ENCODE data around the gene MED15.

Gene MED15

DNA sequence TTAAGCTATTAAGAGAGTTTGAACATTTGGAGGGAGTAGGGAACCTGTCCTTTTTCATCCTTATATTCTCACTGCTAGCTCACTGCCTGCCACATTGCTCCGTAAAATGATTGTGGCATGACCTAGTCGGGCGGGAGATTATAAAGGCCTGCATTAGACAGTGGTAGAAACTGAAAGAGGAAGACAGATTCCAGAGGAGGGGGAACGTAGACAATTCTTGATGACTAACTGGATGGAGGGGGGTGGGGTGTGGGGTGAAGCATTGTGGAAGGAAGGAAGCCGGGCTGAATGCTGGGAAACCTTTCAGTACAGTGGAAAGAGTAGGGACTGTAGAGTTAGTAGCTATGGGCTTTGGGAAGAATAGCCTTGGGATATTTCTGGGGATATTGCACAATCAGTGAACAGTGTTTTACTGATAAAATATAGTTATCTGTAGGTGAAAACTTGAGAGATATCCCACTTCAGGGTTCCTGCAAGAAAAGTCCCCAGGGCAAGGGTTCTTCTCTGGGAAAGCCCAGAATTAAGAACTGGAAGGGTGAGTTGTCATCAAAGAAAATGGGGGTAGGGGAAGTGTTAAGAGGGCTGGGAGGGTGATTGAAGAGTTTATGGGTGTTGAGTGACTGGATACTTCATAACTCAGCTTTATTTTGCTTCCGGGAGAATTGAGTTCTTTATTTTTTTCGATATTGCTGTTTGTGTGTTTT is 2.1 kb downstream of the MED15 start:
- no peak for DNase-seq (ENCODE audit: low read depth in 3 of 3, low spot score in 1 of 3)

DNA sequence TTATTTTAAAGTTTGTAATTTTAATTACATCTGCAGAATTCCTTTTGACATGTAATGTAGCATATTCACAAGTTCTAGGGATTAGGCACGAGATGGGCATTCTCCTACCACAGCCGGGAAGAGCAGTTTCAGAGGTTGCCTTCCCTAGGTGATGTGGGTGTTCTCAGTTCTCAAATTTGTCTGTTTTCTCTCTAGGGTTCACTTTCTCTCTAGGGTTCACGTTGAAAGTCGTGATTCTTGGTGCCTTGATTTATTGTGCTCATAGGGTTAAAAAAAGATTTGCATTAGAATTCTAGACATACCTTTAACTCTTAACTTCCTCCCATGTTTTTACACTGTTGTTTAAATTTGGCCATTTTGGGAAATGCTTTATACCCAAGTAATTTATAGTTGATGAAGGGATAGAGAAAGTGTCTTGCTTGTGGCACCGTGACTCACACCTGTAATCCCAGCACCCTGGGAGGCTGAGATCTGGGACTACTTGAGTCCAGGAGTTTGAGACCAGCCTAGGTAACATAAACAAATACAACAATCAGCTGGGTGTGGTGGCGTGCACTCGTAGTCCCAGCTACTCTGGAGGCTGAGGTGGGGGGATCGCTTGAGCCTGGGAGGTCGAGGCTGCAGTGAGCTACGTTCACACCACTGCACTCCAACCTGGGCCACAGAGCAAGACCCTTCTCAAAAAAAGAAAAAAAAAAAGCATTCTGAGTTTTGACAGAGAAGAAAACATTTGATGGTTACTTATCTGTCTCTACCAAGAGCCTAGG is 3.6 kb downstream of the MED15 start:
- no peak for DNase-seq (ENCODE audit: low read depth in 3 of 3, low spot score in 1 of 3)

DNA sequence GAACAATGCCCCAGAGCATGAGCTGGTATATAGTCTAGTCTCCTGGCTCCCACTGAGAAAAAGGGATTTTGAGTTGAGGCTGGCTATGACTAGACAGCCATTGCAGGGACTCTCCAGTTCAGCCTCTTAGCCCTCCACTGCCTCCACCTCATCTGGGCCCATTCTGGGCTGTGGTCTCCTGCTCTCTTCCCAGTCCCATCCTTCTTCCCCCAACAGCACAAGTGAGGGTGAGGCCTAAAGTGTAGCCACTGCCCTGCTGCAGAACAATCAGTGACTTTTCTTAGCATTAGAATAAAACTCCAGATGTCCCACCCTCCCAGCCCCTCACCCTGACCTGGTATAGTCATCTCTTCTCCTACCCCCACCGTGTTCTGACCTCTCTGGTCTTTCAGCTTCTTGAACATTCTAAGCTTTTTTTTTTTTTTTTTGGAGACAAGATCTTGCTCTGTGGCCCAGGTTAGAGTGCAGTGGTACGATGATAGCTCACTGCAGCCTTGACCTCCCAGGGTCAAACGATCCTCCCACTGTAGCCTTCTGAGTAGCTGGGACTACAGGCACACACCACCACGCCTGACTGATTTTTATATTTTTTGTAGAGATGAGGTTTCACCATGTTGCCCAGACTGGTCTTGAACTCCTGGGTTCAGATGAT is 4.3 kb downstream of the MED15 start:
- no peak for DNase-seq (ENCODE audit: low read depth in 3 of 3, low spot score in 1 of 3)

DNA sequence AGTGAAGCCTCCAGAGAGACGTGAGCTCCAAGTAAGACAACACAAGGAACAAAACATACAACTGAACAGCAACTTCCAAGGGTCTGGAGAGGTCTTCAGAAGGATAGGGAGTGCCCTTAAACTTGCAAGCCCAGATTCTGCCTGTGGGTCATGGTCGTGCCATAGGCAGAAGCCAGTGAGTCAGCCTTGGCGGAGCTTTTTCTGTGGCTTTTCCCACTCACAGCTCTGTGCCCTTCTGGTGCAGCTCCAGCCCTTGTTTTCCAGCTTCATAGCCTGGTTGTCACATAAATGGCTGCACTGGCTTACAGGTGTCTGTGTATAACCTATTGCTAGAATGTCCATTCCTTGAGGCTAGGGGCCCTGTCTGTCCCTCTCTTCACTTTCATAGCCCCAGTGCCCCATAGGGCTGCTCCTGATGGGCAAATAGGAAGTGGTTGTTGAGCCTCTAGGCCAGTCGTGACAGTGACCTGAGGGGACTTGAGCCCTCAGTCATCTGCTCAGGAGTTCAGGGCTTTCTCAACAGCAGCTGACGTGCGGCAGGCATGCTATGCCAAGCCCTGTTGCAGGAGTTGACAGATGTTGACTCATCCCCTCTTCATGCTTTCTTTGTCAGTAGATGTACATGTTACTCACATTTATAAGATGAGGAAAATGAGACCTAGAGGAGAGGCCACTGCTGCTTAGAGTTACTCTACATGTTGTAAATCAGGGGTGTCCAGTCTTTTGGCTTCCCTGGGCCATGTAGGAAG is 7.4 kb downstream of the MED15 start:
- DNase-seq (ENCODE audit: low read depth in 3 of 3, low spot score in 1 of 3): no peak

DNA sequence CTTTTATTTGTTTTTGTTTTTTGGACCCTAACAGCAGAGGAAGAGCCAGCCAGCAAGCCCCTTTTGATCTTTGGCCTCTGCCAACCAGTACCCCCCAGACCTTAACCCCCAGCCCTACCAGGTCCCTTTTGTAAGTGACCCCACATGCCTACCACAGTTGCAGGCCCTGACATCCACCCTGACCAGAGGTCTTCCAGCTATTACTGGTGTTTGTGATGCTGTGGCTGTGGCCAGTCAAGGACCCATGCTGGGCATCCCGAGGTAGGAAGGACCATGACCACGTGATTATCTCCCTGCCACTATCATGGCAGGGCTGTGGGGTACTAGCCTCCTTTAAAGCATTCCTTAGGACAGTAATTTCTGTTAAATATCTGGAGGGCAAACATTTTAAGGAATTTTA is 9.0 kb downstream of the MED15 start:
- DNase-seq (ENCODE audit: low read depth in 3 of 3, low spot score in 1 of 3): no peak

DNA sequence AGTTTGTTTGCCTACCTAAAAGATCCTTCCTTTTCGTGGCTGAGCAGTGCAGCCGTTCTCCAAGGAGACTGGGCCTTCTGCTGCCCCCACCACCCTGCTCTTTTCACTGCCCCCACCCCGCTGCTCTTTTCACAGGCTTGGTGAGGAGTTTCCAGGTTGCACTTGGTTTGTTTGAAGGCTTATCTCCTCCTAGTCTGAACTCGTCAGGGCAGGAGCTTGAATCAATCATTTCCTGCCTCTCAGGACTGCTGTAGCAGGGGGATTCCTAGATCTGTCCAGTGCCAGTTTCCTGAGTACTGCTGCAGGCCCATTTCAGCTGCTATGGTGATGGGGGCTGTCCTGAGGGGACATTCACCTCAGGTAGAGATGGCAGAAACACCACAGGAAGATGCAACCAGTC is 10.0 kb downstream of the MED15 start:
- DNase-seq (ENCODE audit: low read depth in 3 of 3, low spot score in 1 of 3): no peak

DNA sequence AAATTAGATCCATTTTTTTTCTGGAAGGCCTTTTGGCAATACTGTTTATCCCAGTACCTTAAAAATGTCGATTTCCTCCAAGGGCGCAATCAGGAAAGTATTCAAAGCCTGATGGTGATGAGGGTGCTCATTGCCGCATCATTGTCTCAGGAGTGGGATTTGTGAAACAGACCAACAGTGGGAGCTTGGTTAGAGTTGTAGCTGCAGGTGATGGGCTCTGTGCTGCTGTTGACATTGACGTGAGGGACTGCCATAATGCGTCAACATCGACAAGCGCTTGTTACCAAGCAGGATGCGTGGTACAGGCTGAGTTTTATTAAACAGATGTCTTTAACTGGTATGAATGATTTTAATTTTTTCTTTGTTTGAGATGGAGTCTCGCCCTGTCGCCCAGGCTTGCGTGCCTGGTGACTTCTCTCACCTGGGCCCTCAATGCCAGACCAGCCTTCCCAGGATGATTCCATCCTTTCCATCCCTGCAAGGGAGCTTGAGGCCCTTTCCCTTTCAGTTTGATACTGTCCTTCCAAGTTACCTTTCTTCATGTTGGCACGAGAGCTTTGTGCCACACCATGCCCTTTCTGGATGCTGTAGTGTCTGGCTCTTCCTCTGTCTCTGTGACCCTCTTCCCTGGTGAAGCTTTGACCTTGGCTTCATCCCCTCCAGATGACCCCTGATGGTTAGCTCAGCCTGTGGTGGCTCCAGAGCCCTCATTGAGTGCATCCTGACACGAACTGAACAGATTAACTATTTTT is 10.6 kb downstream of the MED15 start:
- DNase-seq (ENCODE audit: low read depth in 3 of 3, low spot score in 1 of 3): no peak

DNA sequence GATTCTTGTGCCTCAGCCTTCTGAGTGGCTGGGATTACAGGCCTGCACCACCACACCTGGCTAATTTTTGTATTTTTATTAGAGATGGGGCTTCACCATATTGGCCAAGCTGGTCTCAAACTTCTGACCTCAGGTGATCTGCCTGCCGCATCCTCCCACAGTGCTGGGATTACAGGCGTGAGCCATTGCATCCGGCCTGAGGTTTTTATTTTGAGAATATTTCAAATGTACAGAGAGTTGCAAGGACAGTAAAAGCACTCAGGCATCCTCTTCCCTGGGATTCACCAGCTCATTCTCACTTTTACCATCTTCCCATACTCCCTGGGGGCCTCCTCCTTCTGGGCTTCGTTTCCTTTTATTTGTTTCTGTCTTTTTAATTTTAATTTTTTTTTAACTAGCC is 12.1 kb downstream of the MED15 start:
- DNase-seq (ENCODE audit: low read depth in 3 of 3, low spot score in 1 of 3): no peak

DNA sequence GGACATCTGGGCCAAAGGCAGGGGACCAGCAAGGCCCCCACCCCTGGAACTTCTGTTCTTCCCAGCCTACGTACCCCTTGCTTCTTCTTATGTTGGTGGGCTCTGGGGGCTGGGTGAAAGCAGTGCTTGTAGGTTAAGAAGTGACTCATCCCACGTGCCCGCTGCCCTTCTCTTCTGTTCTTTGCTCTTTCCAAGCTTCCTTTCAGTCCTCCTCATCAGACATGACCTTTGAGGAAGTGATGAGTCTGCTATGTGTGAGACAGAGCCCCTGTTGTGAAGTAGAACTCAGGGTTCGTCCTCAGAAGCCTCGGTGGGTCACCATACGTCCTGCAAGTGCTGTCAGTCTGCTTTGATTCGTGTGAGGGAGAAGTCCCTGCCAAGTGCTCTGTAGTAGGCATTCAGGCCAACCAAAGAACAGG is 12.7 kb downstream of the MED15 start:
- DNase-seq (ENCODE audit: low read depth in 3 of 3, low spot score in 1 of 3): no peak

DNA sequence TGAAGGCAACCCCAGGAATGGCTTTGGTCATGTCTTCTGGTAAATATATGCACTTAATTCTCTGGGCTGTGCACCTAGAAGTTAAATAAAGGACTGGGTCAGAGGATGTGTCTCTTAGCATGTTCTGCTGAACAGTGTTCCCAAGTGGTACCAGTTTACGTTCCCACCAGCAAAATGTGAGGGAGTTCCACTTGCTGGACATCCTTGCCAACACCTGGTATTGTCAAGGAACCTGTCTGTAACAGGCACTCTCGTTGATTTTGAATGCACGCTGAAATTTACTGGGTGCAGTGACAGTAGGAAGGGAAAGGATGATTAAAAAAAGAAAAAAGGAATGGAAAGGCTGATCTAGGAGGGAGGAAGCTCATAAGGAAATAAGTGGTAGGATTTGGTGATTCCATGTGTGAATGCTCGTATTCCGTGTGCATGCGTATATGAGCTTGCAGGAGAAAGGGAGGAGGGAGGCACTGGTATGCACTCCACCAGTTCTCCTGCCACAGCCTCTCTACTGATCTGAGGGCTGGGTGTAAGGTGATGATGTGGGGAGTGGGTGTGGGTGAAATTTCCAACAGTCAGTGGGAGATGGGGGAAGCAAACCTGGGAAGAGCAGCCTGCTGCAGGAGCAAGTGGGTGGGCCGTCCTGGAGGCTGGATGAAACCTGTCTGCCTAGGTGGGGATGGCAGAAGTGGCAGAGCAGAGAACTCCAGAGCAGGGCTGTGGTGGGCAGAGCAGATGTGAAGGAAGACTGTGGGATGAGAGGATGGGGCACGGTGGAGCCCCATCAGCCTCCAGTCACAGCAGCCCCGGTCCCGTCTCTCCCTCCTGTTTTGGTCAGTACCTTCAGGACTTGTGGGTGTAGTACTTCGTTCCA is 15.0 kb downstream of the MED15 start:
- no peak for DNase-seq (ENCODE audit: low read depth in 3 of 3, low spot score in 1 of 3)

DNA sequence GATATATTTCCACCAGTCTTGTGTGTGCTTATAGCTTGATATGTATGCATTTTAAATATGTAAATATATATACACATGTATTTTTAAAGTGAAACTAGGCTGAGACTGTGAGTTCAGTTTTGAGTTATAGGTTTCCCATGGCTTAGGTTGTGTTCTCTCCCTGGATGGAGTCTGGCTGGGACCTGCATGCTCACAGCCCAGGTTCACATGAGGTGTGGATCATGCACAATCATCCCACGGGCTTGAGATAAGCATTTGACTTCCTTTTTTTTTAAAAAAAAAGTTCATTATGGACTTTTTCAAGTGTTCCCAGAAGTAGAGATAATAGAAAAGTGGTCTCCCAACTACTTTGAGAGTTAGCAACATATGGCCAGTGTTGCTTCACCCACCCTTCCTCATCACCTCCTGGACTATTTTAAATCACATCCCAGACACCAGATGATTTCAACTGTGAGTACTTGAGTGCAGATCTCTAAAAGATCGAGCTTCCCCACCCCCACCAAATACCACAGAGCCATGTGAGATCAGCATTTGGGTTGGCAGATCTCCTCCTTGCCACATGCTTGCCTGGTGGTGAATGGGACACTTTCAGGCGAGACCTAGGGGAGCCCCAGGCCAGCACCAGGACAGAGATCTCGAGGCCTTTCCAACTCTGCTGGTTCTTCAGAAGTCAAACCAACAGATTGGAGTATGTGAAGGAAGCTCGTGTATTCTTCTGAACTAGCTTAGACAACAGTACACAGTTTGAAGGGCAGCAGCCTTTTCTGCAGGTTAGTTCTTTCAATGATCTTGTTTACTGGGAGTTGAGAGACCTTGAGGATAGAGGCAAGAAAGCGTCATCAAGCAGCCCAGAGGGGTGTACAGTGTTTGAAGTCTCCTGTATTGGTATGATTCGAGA is 15.9 kb downstream of the MED15 start:
- DNase-seq (ENCODE audit: low read depth in 3 of 3, low spot score in 1 of 3): no peak

DNA sequence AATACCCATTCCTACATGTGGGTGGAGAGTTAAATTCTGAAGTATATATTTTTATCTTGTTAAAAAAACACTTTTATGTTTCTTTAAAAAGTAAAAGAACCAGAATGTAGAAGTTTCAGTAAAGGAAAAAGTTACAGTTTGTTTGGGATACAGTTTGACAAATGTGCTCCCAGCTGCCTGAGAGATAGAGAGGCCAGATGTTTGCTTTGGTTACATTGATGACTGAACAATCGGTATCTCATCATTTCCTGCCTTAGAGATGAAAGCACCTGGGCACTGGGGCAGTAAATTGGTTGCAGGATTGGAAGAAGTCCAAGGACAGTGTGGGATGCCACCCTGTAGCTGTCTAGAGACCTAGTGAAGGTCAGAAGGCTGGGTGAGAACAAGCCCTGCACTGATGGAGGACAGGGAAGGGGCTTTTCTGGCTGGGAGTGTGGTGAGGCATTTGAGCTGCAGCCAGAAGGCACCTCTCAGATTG is 16.6 kb downstream of the MED15 start:
- DNase-seq (ENCODE audit: low read depth in 3 of 3, low spot score in 1 of 3): no peak

DNA sequence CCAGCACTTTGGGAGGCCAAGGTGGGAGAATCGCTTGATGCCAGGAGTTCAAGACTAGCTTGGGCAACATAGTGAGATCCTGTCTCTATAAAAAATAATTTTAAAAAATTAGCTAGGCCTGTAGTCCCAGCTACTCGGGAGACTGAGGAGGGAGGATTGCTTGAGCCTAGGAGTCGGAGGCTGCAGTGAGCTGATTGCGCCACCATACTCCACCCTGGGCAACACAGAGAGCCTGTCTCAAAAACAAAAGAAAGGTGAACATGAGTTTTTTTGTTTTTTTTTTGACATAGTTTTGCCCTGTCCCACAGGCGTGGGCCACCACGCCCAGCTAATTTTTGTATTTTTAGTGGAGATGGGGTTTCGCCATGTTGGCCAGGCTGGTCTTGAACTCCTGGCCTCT is 17.6 kb downstream of the MED15 start:
- no peak for DNase-seq (ENCODE audit: low read depth in 3 of 3, low spot score in 1 of 3)

DNA sequence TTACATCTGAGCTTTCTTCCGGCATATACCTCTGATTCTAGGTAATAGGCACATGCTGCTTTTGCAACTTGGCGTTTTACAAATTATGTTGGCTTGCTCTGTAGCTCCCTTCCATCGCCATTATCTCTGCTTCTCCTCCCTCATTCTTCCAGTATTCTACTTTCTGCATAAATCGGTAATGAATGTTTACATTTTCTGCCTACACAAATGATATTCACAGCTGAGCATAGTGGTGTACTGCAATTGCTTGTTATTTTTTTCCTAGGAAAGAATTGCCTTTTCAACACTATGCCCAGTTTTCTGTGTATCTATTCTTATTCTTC is 18.9 kb downstream of the MED15 start:
- no peak for DNase-seq (ENCODE audit: low read depth in 3 of 3, low spot score in 1 of 3)

DNA sequence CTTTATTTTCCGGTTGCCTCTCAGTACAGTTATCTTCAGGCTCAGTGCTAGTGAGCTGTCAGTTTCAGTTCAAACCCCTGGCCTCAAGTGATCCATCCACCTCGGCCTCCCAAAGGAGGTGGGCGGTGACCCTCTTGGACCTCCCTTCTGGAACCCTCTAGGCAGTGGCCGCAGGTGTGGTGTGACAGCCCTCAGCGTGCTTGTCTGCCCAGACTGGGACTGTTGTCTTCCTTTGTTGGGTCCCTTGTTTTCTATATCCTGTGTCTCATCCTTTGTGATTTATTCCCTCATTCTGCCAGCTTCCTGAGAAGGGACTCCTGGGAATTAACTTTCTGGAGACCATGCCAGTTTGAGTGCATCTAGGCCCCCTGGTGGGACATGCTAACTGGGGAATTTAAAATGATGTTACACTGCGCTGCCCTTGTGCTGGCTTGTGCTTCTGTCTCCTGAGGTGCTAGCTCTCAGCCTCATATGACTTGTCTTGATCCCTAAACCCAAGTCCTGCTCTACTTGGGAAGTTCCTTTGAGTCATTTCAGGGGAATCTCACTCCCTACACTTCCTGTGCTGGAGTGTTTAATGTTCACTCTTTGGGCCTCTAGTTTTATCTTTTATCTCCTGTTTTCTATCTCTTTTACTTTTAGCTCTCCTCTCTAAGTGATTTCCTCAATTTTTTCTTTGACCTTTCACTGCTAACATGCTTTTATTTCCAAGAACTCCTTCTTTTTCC is 19.4 kb downstream of the MED15 start:
- no peak for DNase-seq (ENCODE audit: low read depth in 3 of 3, low spot score in 1 of 3)

DNA sequence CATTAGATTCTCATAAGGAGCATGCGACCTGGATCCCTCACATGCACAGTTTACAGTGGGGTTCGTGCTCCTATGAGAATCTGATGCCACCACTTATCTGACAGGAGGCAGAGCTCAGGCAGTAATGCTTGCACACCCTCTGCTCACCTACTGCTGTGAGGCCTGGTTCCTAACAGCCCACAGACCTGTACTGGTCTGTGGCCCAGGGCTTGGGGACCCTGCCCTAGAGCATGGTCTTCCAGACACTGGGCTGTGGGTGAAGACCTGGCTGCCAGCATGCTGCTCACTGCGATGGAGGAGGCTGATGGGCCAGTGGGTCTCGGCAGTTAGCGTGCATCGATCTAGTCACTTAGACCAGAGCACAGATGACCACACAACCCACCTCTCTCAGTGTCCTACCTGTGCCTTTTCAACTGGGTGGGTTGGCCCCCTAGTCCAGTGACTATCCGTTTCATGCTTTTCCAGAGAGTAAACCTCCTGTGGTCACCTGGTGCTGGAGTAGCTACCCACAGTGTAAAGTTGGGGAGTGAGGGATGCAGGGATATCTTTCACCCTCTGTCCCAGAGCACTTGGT is 21.1 kb downstream of the MED15 start:
- no peak for DNase-seq (ENCODE audit: low read depth in 3 of 3, low spot score in 1 of 3)

DNA sequence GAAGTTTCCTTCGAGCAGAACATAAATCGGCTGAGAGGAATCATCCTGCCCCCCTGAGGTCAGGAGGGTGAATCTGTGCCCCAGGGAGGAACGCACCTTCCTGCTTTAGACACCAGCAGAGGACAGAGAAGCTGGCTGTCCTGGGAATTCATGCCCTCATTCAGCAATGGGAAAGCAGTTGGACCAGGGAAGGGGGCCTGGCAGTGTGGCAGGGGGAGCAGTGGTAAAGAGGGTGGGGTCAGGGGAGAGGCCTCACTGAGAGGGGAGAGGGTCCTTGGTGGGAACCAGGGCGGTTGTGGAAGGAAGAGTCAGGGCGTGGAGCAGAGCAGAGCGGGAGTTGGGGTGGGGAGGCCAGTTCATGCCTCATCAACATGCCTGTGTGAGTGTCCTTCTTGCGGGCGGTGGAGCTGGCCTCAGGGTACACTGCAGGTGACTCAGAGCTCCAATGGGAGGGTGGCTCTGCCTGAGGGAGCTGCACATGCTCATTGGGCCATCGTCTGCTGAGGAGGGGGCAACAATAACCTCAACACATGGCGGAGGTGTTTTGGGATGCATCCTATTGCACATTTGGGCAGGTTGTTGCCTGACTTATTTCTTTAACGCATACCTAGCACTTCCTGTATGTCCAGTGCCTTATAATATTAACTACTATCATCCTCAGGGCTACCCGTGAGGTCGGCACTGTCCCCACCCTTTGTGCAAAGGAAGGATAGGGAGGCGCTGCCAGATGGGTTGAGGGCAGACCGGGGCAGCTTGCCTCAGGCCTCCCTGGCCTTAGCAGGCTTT is 23.2 kb downstream of the MED15 start:
- no peak for DNase-seq (ENCODE audit: low read depth in 3 of 3, low spot score in 1 of 3)

DNA sequence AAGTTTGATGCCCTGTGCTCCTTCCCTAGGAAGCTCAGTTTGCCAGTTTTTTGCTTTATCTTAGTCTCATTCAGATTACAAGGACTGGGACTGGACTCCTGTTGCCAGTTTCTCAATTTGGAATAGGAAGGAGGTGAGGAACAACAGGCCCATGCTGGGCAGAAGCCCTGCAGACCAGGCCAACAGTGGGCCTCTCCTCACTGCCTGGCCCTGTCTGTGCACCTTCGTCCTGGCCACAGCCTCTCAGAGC is 23.7 kb downstream of the MED15 start:
- no peak for DNase-seq (ENCODE audit: low read depth in 3 of 3, low spot score in 1 of 3)

Data from stimulated activated CD4-positive, alpha-beta T cell treated with anti-CD3 and anti-CD28 coated beads, TNF-alpha, amount 100 ng/mL, for 1 hour (primary cell).